ENCODE data around the gene HIP1R.
A peak's percentile ranks its signal among the peaks of the same experiment; 100 is the strongest.

HIP1R gene

GRCh38 chr12:122839907-122840554, 4.8 kb downstream of the HIP1R start:
- TF ChIP-seq POLR2A (IDR thresholded peaks at IDR 0.05; ENCODE audit: low read length) (no peak), GATA1 (IDR thresholded peaks at IDR 0.05; ENCODE audit: low read depth, low read length) (no peak)
- no peak for DNase-seq

- no peak for DNase-seq
- TF ChIP-seq POLR2A (IDR thresholded peaks at IDR 0.05; ENCODE audit: low read length) (no peak), GATA1 (IDR thresholded peaks at IDR 0.05; ENCODE audit: low read depth, low read length) (no peak)
Measured at GRCh38 chr12:122840580-122841513, 5.6 kb downstream of the HIP1R start.

- peak in 1 of 2 experiments; percentile 19 for DNase-seq
- TF ChIP-seq POLR2A (IDR thresholded peaks at IDR 0.05; ENCODE audit: low read length) (no peak), GATA1 (IDR thresholded peaks at IDR 0.05; ENCODE audit: low read depth, low read length) (no peak)
Measured at GRCh38 chr12:122841544-122842321, 6.5 kb downstream of the HIP1R start.

- TF ChIP-seq GATA1 (IDR thresholded peaks at IDR 0.05; ENCODE audit: low read depth, low read length) (no peak), POLR2A (IDR thresholded peaks at IDR 0.05; ENCODE audit: low read length) (no peak)
- peak; percentile 22 to 35 for DNase-seq
Measured at GRCh38 chr12:122842505-122843405, 7.5 kb downstream of the HIP1R start.

GRCh38 chr12:122843455-122843854, 8.2 kb downstream of the HIP1R start:
- no peak for TF ChIP-seq GATA1 (IDR thresholded peaks at IDR 0.05; ENCODE audit: low read depth, low read length)
- no peak for TF ChIP-seq POLR2A (IDR thresholded peaks at IDR 0.05; ENCODE audit: low read length)
- no peak for DNase-seq

- DNase-seq = no peak
- TF ChIP-seq GATA1 (IDR thresholded peaks at IDR 0.05; ENCODE audit: low read depth, low read length) (no peak), POLR2A (IDR thresholded peaks at IDR 0.05; ENCODE audit: low read length) (no peak)
Measured at GRCh38 chr12:122844366-122844971, 9.2 kb downstream of the HIP1R start.

- no peak for TF ChIP-seq POLR2A (IDR thresholded peaks at IDR 0.05; ENCODE audit: low read length)
- TF ChIP-seq GATA1 (IDR thresholded peaks at IDR 0.05; ENCODE audit: low read depth, low read length) = no peak
Measured at GRCh38 chr12:122845041-122845864, 10.0 kb downstream of the HIP1R start.

GRCh38 chr12:122845865-122846621, 10.8 kb downstream of the HIP1R start:
- no peak for TF ChIP-seq POLR2A (IDR thresholded peaks at IDR 0.05; ENCODE audit: low read length)
- no peak for TF ChIP-seq GATA1 (IDR thresholded peaks at IDR 0.05; ENCODE audit: low read depth, low read length)
- no peak for DNase-seq

More at GRCh38 chr12:122845041-122845864, 10.0 kb downstream of the HIP1R start:
- DNase-seq = no peak

- TF ChIP-seq POLR2A (IDR thresholded peaks at IDR 0.05; ENCODE audit: low read length) (no peak), GATA1 (IDR thresholded peaks at IDR 0.05; ENCODE audit: low read depth, low read length) (no peak)
- no peak for DNase-seq
Measured at GRCh38 chr12:122846622-122847515, 11.6 kb downstream of the HIP1R start.

GRCh38 chr12:122847516-122847836, 12.2 kb downstream of the HIP1R start:
- DNase-seq = no peak
- TF ChIP-seq GATA1 (IDR thresholded peaks at IDR 0.05; ENCODE audit: low read depth, low read length) (no peak), POLR2A (IDR thresholded peaks at IDR 0.05; ENCODE audit: low read length) (no peak)

Measured in erythroblast (primary cell).